Calu3 (cell line): ENCODE results near the gene ZKSCAN2. TPM values are rescaled to one million over a fixed set of nuclear protein-coding genes. Genes with fewer than 3 reads are reported as not detected.

Source experiments
- BruUV-seq: library from RNA; stranded (reverse); fragments of 400-500 nt; replicated peaks from 2 replicates; lab custom pipeline; 2021; lab: Mats Ljungman, UMichigan
- CTCF ChIA-PET: fragments of 300-600 bp; sonication (Branson Sonifier 250); formaldehyde crosslinking; loops from one replicate; lab custom pipeline; 2022; ENCODE audit warnings: antibody characterized with exemption; lab: Charles Lee
- DNase-seq: peaks from one replicate; pipeline ENCODE4 v3.0.0; 2022
- H3K27ac Mint-ChIP-seq: one replicate; pipeline ENCODE4 v1.8.0; 2022; ENCODE audit warnings: mixed read lengths; ENCODE audit not compliant: unreplicated experiment
- H3K27me3 Mint-ChIP-seq: one replicate; pipeline ENCODE4 v1.8.0; 2022; ENCODE audit warnings: mixed read lengths; ENCODE audit not compliant: unreplicated experiment
- H3K36me3 Mint-ChIP-seq: one replicate; pipeline ENCODE4 v1.8.0; 2022; ENCODE audit warnings: mild to moderate bottlenecking, moderate library complexity, mixed read lengths; ENCODE audit not compliant: insufficient read depth, unreplicated experiment
- H3K4me1 Mint-ChIP-seq: one replicate; pipeline ENCODE4 v1.8.0; 2022; ENCODE audit warnings: mild to moderate bottlenecking, low read depth, mixed read lengths; ENCODE audit not compliant: unreplicated experiment
- H3K4me3 Mint-ChIP-seq: one replicate; pipeline ENCODE4 v1.8.0; 2022; ENCODE audit warnings: mild to moderate bottlenecking, low read depth, moderate library complexity, mixed read lengths; ENCODE audit not compliant: unreplicated experiment
- H3K9me3 Mint-ChIP-seq: one replicate; pipeline ENCODE4 v1.8.0; 2022; ENCODE audit warnings: low read depth, mixed read lengths; ENCODE audit not compliant: unreplicated experiment
- intact Hi-C: fragments of 100-400 bp; cut with micrococcal nuclease; formaldehyde crosslinking; loops from one replicate; pipeline ENCODE4 v1.10.0; 2022; ENCODE audit not compliant: unreplicated experiment
- total RNA-seq: library from RNA; stranded (reverse); gene quantifications from 2 replicates; pipeline ENCODE4 v1.2.3, GENCODE V29; 2022
- TF ChIP-seq, protein P1 (sequence below): fragments of 200-600 bp; IDR thresholded peaks from one replicate; pipeline ENCODE4 v1.8.0; 2022; ENCODE audit warnings: antibody characterized with exemption; ENCODE audit not compliant: unreplicated experiment

The ZKSCAN2 gene
- total RNA-seq, 1 experiment from 2014 or later = 8.7 TPM

DNA sequence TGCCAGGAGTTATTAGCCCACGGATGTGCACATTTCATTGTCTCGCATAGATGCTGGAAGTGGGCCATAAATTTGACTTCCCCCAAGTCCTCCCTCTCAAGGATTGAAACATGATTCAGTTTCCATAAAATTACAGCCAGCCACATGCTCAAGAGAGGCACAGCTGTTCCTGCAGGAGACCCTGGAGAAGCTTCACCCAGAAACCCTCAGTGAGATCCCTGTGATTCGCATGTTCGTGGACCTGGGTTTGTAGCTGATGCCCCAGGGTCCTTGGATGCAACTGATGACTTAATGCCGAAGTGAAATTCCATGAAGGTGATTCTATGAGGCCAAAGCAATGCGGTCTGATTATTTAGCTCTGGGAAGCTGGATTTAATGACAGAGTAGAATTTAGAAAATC is 65.5 kb downstream of the ZKSCAN2 start:
- no TSS peak for BruUV-seq
- Mint-ChIP-seq H3K27ac (no peak overlapping the region), H3K9me3 (no peaks in the 10 kb centered on the region), H3K36me3 (no peaks in the 10 kb centered on the region), H3K4me1 (no peaks in the 10 kb centered on the region), H3K4me3 (no peak overlapping the region), H3K27me3 (no peaks in the 10 kb centered on the region)
- CTCF ChIA-PET = no interaction called here
- TF ChIP-seq, protein P1, sequence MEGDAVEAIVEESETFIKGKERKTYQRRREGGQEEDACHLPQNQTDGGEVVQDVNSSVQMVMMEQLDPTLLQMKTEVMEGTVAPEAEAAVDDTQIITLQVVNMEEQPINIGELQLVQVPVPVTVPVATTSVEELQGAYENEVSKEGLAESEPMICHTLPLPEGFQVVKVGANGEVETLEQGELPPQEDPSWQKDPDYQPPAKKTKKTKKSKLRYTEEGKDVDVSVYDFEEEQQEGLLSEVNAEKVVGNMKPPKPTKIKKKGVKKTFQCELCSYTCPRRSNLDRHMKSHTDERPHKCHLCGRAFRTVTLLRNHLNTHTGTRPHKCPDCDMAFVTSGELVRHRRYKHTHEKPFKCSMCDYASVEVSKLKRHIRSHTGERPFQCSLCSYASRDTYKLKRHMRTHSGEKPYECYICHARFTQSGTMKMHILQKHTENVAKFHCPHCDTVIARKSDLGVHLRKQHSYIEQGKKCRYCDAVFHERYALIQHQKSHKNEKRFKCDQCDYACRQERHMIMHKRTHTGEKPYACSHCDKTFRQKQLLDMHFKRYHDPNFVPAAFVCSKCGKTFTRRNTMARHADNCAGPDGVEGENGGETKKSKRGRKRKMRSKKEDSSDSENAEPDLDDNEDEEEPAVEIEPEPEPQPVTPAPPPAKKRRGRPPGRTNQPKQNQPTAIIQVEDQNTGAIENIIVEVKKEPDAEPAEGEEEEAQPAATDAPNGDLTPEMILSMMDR = no peak
- no peak for DNase-seq
- intact Hi-C loops = no loop called here

DNA sequence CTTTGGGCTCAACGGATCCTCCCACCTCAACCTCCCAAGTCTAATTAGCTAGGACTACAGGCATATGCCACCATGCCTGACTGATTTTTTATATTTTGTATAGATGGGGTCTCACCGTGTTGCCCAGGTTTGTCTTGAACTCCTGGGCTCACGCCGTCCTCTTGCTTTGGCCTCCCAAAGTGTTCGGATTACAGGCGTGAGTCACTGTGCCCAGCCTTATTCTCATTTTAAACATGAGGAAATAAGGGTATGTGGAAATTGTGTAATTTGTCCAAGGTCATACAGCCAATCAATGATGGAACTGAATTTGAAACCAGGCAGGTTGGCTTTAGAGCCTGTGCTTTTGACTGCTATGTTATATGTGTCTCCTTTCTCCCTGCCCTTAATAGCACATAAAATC is 68.3 kb downstream of the ZKSCAN2 start:
- no peak overlapping the region for H3K4me3 Mint-ChIP-seq
- DNase-seq = no peak
- no peaks in the 10 kb centered on the region for H3K27me3 Mint-ChIP-seq
- intact Hi-C loops = no loop called here
- H3K36me3 Mint-ChIP-seq = no peaks in the 10 kb centered on the region
- TF ChIP-seq, protein P1 = no peak
- no peaks in the 10 kb centered on the region for H3K4me1 Mint-ChIP-seq
- H3K27ac Mint-ChIP-seq = no peak overlapping the region
- CTCF ChIA-PET = no interaction called here
- H3K9me3 Mint-ChIP-seq = no peaks in the 10 kb centered on the region
- no TSS peak for BruUV-seq

GRCh38 chr16:25187491-25187795 is 70.2 kb downstream of the ZKSCAN2 start:
- no TSS peak for BruUV-seq
- Mint-ChIP-seq H3K27me3 (no peaks in the 10 kb centered on the region), H3K27ac (peak overlapping the region; percentile 45), H3K9me3 (no peaks in the 10 kb centered on the region), H3K36me3 (no peaks in the 10 kb centered on the region), H3K4me3 (no peak overlapping the region), H3K4me1 (no peaks in the 10 kb centered on the region)
- TF ChIP-seq, protein P1 = no peak
- CTCF ChIA-PET = interaction anchor here (0.6 kb wide), 1 partner anchor 1562 kb away, joined by 3 read pairs; no protein-coding TSS in a partner anchor
- intact Hi-C loops = no loop called here
- no peak for DNase-seq

Other genes with a start within 250 kb of the ZKSCAN2 start
- gene ARHGAP17, start 242.5 kb downstream of the ZKSCAN2 start, total RNA-seq = 67.2 and 85.6 TPM in 2 replicates
- gene LCMT1, start 146.1 kb downstream of the ZKSCAN2 start, total RNA-seq = 43.6 and 46.8 TPM in 2 replicates
- gene AQP8, start 40.9 kb downstream of the ZKSCAN2 start, total RNA-seq = not detected in 2 replicates